ENCODE measurements around the gene TBC1D22A.

DNA sequence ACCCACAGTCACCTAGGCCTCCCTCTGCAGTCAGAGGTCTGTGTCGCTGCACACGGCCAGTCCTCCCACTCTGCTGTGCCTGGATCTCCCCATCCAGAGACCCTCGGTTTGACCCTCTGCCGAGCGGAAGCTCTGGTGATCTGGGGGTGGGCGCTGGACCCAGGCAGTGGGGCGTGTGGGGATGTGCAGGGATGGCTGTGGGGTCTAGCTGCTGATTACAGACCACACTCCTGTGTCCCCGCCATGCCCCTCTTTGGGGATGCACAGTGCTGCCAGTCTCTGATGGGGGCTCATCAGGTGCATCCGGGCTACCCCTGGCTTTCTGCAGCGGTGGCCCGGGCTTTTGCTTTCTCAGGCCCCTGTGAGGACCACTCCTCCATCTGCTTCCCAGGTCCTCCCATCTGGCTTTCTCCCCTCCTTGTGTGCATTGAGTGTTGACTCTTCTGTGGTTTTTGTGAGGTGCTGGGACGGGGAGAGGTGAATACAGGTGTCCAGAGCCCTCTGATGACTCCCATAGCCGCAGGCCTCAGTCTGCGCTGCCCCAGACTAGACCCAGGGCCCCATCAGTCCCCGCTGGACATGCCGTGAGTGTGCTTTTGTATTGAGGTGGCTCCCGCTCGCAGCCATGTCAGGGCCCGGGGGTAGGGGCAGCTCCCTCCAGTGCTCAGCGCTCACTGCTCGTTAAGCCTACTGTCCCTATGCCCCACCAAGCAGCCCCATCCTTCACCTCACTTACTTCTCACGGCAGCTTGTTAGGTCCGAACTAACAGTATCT is 251.6 kb downstream of the TBC1D22A start:
- TF ChIP-seq, protein P1, sequence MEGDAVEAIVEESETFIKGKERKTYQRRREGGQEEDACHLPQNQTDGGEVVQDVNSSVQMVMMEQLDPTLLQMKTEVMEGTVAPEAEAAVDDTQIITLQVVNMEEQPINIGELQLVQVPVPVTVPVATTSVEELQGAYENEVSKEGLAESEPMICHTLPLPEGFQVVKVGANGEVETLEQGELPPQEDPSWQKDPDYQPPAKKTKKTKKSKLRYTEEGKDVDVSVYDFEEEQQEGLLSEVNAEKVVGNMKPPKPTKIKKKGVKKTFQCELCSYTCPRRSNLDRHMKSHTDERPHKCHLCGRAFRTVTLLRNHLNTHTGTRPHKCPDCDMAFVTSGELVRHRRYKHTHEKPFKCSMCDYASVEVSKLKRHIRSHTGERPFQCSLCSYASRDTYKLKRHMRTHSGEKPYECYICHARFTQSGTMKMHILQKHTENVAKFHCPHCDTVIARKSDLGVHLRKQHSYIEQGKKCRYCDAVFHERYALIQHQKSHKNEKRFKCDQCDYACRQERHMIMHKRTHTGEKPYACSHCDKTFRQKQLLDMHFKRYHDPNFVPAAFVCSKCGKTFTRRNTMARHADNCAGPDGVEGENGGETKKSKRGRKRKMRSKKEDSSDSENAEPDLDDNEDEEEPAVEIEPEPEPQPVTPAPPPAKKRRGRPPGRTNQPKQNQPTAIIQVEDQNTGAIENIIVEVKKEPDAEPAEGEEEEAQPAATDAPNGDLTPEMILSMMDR (IDR thresholded peaks at IDR 0.05), result no peak
- TF ChIP-seq POLR2A (IDR thresholded peaks at IDR 0.05) (no peak), EP300 (IDR thresholded peaks at IDR 0.05) (no peak)

Measured in gastroesophageal sphincter (tissue), 3 donors.